Stomach (tissue), 4 donors: ENCODE measurements around the gene BBLN.

ENCODE experiments used
- CTCF ChIP-seq, 7 experiments: fragments of 450-650 bp in 4 of 7; fragments of 200-600 bp in 3 of 7; sonication (generic) in 3 of 7; IDR thresholded peaks; one replicate each; pipeline ENCODE4 v1.5.1; 2016 to 2019; ENCODE audit warnings: antibody characterized with exemption in 7 of 7, control low read depth in 2 of 7, mild to moderate bottlenecking in 1 of 7
- EP300 ChIP-seq: sonication (generic); formaldehyde crosslinking; IDR thresholded peaks from one replicate; pipeline ENCODE4 v1.6.1; 2017; ENCODE audit warnings: antibody characterized with exemption
- POLR2A ChIP-seq, 4 donors: fragments of 450-650 bp; IDR thresholded peaks; one replicate each; pipeline ENCODE4 v1.6.1; 2016; ENCODE audit warnings: antibody characterized with exemption in 4 of 4, control low read depth in 2 of 4, mild to moderate bottlenecking in 1 of 4, moderate library complexity in 1 of 4
- POLR2AphosphoS5 ChIP-seq, 3 donors: sonication (generic); formaldehyde crosslinking; IDR thresholded peaks; one replicate each; pipeline ENCODE4 v1.6.1; 2016; ENCODE audit warnings: antibody characterized with exemption in 3 of 3

GRCh38 chr9:128153060-128153946 lies 6.8 kb upstream of the BBLN start:
- TF ChIP-seq CTCF (IDR thresholded peaks at IDR 0.05) (no peak), POLR2AphosphoS5 (IDR thresholded peaks at IDR 0.05) (peak in 1 of 3 donors; percentile 43), POLR2A (IDR thresholded peaks at IDR 0.05) (no peak), EP300 (no peak)
